Stimulated activated CD4-positive, alpha-beta T cell treated with anti-CD3 and anti-CD28 coated beads, Interleukin-2, amount 100 ng/mL, for 24 hours (primary cell): ENCODE measurements around the gene SLC25A13.
"Not testable (repeated sequence)": the region's sequence is repeated elsewhere in the genome, so short reads cannot be mapped to it uniquely, and the experiment has no call there.

Source experiments
- DNase-seq, 2 donors: peaks; one replicate each; pipeline ENCODE4 v3.0.0-alpha.2; 2020

Gene SLC25A13

GRCh38 chr7:96293911-96294310, 28.0 kb downstream of the SLC25A13 start:
- DNase-seq: not testable (repeated sequence)

GRCh38 chr7:96287559-96287958, 34.3 kb downstream of the SLC25A13 start:
- DNase-seq: no peak

DNA sequence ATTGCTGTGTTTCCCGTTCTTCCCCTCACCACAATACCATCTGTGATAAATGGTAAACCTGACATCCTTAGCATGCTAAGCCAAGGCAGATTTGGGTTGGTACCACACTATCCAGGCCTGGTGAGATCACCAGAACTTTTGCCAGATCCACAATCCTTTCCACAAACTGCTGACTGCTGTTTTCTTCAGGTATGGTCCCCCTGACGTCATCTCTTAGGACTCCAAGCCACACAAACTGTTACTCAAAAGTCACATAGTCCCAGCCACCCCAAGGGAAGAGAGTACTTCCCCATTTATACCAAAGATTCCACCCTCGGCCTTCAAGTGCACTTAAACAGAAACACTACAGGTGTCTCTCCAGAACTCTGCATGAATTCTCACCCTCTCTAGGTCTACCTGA, 34.8 kb downstream of the SLC25A13 start:
- DNase-seq: no peak

- DNase-seq: peak in 1 of 2 donors; percentile 19
Observed at GRCh38 chr7:96285579-96285978, 36.3 kb downstream of the SLC25A13 start.

GRCh38 chr7:96284835-96285234, 37.1 kb downstream of the SLC25A13 start:
- DNase-seq: peak in 1 of 2 donors; percentile 17

DNA sequence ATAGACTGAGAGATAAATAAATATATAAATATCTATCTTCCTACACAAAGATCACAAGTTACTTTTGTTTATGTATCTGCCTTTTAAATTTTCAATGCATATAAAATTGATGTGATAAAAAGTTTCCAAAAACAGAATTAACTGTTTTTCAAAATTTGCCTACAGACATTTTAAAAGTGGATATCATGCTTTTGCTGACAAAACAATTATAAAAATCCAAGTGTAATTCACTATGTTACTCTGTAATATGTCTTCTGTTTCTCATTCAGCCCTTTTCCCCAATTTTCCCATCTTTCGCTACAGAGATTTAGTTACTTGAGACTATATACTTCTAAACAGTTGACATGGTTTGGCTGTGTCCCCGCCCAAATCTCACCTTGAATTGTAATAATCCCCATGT, 37.7 kb downstream of the SLC25A13 start:
- DNase-seq: no peak

- DNase-seq: no peak
Observed at GRCh38 chr7:96282835-96283234, 39.1 kb downstream of the SLC25A13 start.

DNA sequence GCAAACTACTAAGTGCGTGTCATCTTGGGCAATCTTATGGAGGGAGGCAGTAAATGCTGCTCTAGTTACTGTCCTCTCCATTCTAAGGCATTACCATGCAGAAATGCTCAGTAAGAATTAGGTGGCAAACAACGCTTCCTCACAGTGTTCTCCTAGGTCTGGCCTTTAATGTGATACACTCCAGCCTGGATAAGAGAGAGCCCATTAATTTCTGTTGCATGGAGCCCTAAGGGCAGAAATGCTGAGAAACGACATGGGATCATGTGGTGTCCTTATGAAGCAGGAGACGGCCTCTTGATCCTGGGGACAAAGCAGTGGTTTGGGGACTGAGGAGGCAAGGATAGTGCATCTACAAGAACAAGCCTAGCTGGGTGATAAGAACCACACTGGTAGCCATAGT, 44.0 kb downstream of the SLC25A13 start:
- no peak for DNase-seq

- no peak for DNase-seq
Observed at GRCh38 chr7:96276019-96276418, 45.9 kb downstream of the SLC25A13 start.

DNA sequence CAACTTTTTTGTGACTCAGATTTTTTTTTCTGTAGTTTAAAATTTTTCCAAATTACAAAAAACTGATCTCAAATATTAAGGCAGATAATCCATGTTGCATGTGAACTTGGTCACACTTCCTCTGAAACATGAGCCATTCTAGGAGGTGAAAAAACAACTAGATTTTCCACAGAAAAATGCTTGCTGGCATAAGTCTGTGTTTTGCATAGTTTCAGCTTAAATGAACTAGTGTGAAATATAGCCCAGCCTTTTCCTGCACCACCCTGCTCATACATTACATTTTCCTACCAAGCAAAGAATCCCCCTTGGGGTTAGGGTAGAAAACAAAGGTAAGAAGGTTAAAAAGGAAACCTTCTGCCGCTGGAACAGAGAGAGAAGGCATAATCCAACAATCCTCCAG, 48.2 kb downstream of the SLC25A13 start:
- no peak for DNase-seq

DNA sequence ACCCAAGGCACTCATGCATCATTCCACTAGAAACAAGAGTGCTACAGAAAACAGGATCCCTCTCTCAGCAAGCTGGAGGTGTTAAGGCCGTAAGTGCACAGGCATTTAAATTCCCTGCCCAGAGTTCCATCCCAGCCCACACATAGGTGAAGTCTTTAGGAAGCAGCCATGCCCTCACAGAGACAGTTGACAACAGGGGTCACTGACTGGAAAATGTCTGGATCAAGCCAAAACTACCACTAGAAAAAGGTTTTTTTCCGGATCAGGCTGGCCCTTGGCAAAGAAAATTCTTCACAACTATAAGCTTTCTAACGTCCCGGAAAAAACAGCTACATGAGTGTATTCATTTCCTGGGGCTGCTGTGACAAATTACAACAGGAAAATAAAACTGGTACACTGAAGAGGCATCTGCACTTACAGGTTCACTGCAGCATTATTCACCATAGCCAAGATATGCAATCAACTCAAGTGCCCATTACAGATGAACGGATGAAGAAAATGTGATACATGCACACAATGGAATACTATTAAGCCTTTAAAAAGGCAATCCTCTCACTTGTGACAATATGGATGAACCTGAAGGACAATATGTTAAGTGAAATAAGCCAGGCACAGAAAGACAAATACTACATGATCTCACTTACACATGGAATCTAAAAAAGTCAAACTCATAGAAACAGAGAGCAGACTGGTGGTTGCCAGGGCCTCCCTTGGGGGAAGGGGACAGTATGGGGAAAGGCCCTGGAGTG, 52.5 kb downstream of the SLC25A13 start:
- no peak for DNase-seq

GRCh38 chr7:96266580-96266979, 55.3 kb downstream of the SLC25A13 start:
- no peak for DNase-seq

DNA sequence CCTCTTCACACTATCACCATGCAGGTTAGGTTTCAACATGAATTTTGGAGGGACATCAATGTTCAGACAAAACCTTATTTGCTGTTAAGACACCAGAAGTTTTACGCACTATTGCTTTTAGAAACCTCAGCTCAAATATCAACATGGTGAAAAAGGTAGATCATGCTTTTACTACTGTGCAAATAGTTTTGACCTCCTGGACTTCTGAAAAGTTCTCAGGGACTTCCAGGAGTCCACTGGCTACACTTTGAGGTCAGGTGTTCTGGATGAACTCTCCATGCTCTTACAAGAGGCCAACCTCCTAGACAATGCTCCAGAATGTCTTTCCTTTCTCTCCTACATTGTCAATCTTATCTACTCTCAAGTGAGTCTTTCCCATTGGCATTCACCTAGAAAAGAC, 55.9 kb downstream of the SLC25A13 start:
- DNase-seq: no peak

GRCh38 chr7:96253964-96254363, 67.9 kb downstream of the SLC25A13 start:
- DNase-seq: no peak

- no peak for DNase-seq
Observed at GRCh38 chr7:96253441-96253840, 68.5 kb downstream of the SLC25A13 start.

GRCh38 chr7:96250776-96251361, 71.0 kb downstream of the SLC25A13 start:
- DNase-seq: no peak

DNA sequence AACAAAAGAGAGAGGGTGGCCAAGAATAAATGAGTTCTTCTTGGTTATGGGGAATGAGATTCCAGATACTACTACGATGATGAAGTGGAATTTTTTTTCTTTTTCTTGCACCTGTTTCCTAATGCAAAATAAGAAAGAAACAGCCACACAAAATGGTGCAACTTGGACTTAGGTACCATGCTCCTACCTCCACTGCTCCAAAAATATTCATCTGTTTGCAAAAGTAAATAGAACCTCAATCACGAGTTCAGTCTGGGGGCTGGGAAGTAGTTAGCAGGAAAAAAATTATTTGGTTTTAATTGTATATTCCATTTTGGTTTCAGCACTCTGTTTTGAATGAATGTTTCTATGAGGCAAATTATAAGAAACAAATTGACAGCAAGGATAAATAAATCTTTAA, 73.5 kb downstream of the SLC25A13 start:
- DNase-seq: no peak

DNA sequence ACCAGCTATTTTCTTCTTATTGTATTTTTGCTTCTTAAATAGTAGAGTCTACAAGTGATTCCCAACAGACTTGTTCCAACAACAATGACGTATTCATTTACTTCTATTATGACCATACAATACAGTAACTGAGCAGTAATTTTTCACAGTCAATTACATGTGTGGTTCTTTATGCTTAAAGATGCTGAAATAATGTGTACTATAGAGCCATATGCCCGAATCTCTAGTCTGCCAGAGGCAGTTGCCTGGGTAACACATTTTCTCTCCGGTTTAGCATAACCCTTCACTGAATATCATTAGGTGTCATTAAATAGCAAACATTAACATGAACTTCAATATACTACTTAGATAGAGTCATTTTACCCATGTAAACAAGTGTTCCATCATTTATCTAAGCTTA, 75.0 kb downstream of the SLC25A13 start:
- DNase-seq: no peak

DNA sequence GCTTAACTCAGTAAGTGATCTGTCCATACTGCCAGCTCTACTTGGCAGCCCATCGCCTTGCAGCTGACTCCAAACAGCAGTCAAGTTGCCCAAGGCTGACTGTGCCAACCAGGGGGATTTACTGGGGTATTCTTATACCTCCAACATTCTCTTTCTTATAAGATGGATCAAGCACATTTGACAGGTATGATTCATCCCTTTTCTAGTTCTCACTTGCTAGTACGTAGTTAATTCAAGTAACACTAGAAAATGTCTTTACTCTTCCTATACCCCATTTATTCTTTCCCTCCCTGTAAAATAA, 77.0 kb downstream of the SLC25A13 start:
- no peak for DNase-seq

DNA sequence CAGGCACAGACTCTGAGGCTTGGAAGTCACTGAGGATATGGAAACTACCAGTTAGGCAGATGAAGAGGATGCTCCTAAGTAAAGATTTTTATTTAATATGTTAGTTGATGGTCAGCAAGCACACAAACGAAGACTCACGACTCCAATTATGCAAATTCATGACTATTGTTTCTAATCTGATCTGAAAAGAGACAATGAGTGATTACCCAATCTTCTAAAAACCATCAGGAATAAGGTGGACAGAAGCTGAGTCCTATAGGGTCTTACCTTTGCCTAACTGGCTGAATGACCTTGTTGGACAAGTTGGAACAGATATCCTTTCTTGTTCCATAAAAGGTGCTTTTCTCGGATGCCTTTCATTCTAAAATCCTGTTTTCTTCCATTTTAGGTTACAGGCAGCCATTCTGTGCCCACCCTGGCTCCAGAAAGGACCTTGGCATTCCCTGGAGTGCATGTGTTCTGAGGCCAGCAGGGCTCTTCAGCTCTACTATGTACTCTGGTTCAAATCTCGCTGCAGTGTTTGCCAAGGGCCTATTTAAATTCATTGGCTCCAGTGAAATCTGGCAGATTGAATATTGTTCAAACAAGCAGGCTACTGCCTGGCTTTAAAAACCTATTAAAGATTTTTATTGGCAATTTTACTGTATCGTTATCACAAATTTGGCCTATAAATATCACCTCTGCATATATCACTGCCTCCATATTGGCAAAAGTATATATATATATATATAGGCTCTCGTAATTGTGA, 77.5 kb downstream of the SLC25A13 start:
- DNase-seq: no peak

- DNase-seq: no peak
Observed at GRCh38 chr7:96243241-96243640, 78.7 kb downstream of the SLC25A13 start.

DNA sequence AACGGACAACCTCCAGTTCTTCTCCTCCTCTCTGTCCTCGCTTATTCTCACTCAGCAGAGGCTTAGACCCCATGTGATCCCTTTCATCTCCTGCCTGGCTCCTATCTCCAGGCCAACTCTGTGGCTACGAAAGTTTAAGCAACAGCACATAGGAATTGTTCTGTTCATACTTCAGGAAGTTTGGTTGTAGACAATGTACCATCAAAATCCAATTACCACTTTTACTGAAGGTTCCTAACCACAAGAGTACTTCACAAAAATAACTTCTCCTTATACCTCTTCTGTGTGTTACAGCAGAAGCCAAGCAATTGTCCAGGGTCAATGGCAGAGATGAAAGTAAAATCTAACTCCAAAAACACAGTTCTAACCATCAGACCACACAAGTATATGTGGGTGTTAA, 80.0 kb downstream of the SLC25A13 start:
- DNase-seq: no peak

GRCh38 chr7:96238976-96239766, 82.7 kb downstream of the SLC25A13 start:
- DNase-seq: no peak

DNA sequence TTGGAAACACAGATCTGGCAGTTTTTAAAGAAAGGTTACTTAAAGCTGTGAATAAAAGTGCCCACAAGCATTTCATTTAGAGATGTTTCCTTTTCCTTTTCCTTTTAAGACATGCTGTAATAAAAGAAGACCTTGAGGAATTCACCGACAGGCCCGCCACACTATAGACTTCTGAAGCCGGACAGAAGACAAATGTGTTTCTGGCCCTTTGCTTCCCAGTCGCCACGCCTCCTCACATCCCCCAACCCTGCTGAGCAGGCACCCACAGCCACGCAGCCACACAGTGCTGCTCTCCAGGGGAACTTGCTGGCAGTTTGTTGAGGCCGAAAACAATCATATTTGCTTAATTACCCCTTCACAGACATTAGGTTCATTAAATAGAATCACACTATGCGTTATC, 83.4 kb downstream of the SLC25A13 start:
- DNase-seq: no peak
